OCI-LY1 (cell line): ENCODE data around the gene COL8A1.

Experiments used
- H2AFZ ChIP-seq: fragments of 200-600 bp; sonication (generic), shearing (Covaris generic); 2 replicates; pipeline ENCODE4 v1.6.0; 2014; ENCODE audit warnings: antibody characterized with exemption, mild to moderate bottlenecking, low read length
- H3F3A ChIP-seq: fragments of 200-600 bp; sonication (generic), shearing (Covaris generic); 2 replicates; pipeline ENCODE4 v1.6.0; 2014; ENCODE audit warnings: mild to moderate bottlenecking, antibody characterized with exemption, low read length, moderate library complexity; ENCODE audit not compliant: insufficient read depth
- H3K27ac ChIP-seq: fragments of 200-600 bp; sonication (generic); 2 replicates; pipeline ENCODE4 v1.5.1; 2014; ENCODE audit warnings: low read length, mixed run types, mild to moderate bottlenecking, low read depth; ENCODE audit not compliant: poor library complexity, severe bottlenecking
- H3K27me3 ChIP-seq: fragments of 200-600 bp; sonication (generic); 2 replicates; pipeline ENCODE4 v1.6.0; 2014; ENCODE audit warnings: antibody characterized with exemption, mild to moderate bottlenecking, low read length, moderate library complexity; ENCODE audit not compliant: insufficient read depth
- H3K36me3 ChIP-seq: fragments of 200-600 bp; sonication (generic); 2 replicates; pipeline ENCODE4 v1.6.1; 2014; ENCODE audit warnings: mild to moderate bottlenecking, antibody characterized with exemption, low read length, moderate library complexity, mixed read lengths; ENCODE audit not compliant: insufficient read depth
- H3K4me1 ChIP-seq: fragments of 200-600 bp; sonication (generic); 2 replicates; pipeline ENCODE4 v1.5.1; 2014; ENCODE audit warnings: mild to moderate bottlenecking, low read length, moderate library complexity; ENCODE audit not compliant: insufficient read depth, severe bottlenecking
- H3K4me2 ChIP-seq: fragments of 200-600 bp; sonication (generic), shearing (Covaris generic); 2 replicates; pipeline ENCODE4 v1.6.1; 2014; ENCODE audit warnings: low read length
- H3K4me3 ChIP-seq: fragments of 200-600 bp; sonication (generic); 2 replicates; pipeline ENCODE4 v1.5.1; 2014; ENCODE audit warnings: low read length, low read depth, mild to moderate bottlenecking, mixed read lengths; ENCODE audit not compliant: poor library complexity, severe bottlenecking
- H3K79me2 ChIP-seq: fragments of 200-600 bp; shearing (Covaris generic); 2 replicates; pipeline ENCODE4 v1.6.1; 2016; ENCODE audit warnings: mixed run types, low read length, mixed read lengths; ENCODE audit not compliant: insufficient read depth
- H3K9ac ChIP-seq: fragments of 200-600 bp; sonication (generic), shearing (Covaris generic); 2 replicates; pipeline ENCODE4 v1.6.1; 2014; ENCODE audit warnings: mild to moderate bottlenecking, low read length, mixed read lengths
- H3K9me2 ChIP-seq: fragments of 200-600 bp; sonication (generic), shearing (Covaris generic); 2 replicates; pipeline ENCODE4 v1.6.1; 2014; ENCODE audit warnings: low read depth, mild to moderate bottlenecking, low read length, mixed read lengths
- H3K9me3 ChIP-seq: fragments of 200-600 bp; shearing (Covaris generic); 2 replicates; pipeline ENCODE4 v1.6.1; 2014; ENCODE audit warnings: low read length, mixed read lengths
- H4K20me1 ChIP-seq: fragments of 200-600 bp; sonication (generic), shearing (Covaris generic); 2 replicates; pipeline ENCODE4 v1.6.0; 2016; ENCODE audit warnings: mild to moderate bottlenecking, low read length; ENCODE audit not compliant: insufficient read depth
- EZH2 ChIP-seq: fragments of 200-600 bp; sonication (generic), shearing (Covaris generic); IDR thresholded peaks from 2 replicates; pipeline ENCODE4 v1.8.0; 2017; ENCODE audit warnings: borderline replicate concordance, mixed run types, mild to moderate bottlenecking, antibody characterized with exemption, low read length, moderate library complexity, mixed read lengths
- TF ChIP-seq, protein P1 (sequence below): fragments of 200-600 bp; sonication (generic), shearing (Covaris generic); IDR thresholded peaks from 2 replicates; pipeline ENCODE4 v1.5.1; 2017; ENCODE audit warnings: mild to moderate bottlenecking, antibody characterized with exemption, low read length, moderate library complexity, mixed read lengths

Gene COL8A1

DNA sequence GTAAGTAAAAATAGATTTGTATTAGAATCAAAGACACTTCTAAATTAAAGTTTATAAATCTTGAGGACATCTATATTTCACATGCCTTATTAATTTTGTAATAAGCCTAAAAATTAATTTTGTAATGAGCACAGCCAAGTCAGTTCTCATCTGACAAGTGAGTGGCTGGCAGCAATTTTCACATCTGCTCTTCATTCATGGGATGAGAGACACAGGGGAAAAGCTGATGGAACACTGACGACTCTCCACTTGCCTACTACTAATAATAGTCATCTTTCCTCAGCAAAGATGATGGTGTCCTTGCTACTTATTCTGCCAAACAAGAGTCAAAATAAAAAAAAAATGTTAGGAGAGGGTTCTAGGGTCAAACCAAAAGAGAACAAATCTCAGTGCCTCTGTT is 164.9 kb downstream of the COL8A1 start:
- H3F3A ChIP-seq: no peaks in the 10 kb centered on the region
- H3K9ac ChIP-seq: no peak overlapping the region
- H2AFZ ChIP-seq: no peak overlapping the region

DNA sequence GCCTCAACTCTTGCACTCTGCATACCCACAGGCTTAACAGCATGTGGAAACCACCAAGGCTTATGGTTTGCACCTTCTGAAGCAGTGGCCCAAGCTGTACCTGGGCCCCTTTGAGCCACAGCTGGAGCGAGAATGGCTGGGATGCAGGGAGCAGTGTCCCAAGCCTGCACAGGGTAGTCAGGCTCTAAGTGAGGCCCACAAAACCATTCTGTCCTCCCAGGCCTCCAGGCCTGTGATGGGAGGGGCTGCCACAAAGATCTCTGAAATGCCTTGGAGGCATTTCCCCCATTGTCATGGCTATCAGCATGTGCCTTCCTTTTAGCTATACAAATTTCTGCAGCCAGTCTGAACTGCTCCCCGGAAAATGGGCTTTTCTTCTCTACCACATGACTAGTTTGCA is 166.8 kb downstream of the COL8A1 start:
- no peak overlapping the region for H3K9ac ChIP-seq

More for the DNA sequence above, 164.9 kb downstream of the COL8A1 start:
- Histone ChIP-seq H3K36me3 (no peaks in the 10 kb centered on the region), H3K9me3 (peaks cover 15% of the 10 kb centered on the region), H3K27me3 (no peaks in the 10 kb centered on the region), H3K27ac (no peak overlapping the region), H3K4me1 (no peaks in the 10 kb centered on the region), H3K4me2 (no peak overlapping the region), H3K4me3 (no peak overlapping the region), H3K79me2 (no peaks in the 10 kb centered on the region), H4K20me1 (no peaks in the 10 kb centered on the region), H3K9me2 (no peaks in the 10 kb centered on the region)
- TF ChIP-seq, protein P1, sequence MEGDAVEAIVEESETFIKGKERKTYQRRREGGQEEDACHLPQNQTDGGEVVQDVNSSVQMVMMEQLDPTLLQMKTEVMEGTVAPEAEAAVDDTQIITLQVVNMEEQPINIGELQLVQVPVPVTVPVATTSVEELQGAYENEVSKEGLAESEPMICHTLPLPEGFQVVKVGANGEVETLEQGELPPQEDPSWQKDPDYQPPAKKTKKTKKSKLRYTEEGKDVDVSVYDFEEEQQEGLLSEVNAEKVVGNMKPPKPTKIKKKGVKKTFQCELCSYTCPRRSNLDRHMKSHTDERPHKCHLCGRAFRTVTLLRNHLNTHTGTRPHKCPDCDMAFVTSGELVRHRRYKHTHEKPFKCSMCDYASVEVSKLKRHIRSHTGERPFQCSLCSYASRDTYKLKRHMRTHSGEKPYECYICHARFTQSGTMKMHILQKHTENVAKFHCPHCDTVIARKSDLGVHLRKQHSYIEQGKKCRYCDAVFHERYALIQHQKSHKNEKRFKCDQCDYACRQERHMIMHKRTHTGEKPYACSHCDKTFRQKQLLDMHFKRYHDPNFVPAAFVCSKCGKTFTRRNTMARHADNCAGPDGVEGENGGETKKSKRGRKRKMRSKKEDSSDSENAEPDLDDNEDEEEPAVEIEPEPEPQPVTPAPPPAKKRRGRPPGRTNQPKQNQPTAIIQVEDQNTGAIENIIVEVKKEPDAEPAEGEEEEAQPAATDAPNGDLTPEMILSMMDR: no peak
- TF ChIP-seq EZH2: no peak

DNA sequence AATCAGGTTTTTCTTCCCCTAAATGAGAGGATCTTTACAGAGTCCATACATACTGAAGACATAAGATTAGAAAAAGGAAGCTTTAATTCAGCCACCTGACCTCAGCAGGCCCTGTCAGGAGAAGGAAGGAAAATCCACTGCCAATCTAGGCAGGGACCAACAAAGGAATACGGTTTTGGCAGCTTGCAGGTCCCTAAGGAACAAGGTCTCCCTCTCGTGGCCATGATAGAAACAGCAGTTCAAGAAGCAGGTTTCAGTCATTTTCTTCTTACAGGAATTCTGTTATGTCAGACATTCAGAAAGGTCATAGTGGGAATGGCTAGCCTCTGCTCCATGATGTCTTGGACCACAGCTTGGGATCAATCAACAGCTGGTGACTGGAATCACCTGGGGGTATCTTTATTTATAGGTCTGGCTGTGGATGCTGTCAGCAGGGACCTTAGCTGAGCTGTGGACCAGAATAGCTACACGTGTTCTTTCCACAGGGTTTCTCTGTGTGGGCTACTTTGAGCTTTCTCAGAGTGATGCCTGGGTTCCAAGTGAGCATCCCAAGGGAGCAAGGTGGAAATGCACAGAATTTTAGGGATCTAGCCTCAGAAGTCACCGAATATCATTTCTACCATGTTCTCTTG is 169.9 kb downstream of the COL8A1 start:
- no peaks in the 10 kb centered on the region for H4K20me1 ChIP-seq
- no peaks in the 10 kb centered on the region for H3K79me2 ChIP-seq
- no peaks in the 10 kb centered on the region for H3K4me1 ChIP-seq
- H2AFZ ChIP-seq: no peak overlapping the region
- H3K27ac ChIP-seq: no peak overlapping the region
- no peaks in the 10 kb centered on the region for H3K9me2 ChIP-seq
- no peaks in the 10 kb centered on the region for H3K27me3 ChIP-seq
- H3K36me3 ChIP-seq: no peaks in the 10 kb centered on the region
- peaks cover 13% of the 10 kb centered on the region for H3K9me3 ChIP-seq
- H3K4me3 ChIP-seq: no peak overlapping the region
- TF ChIP-seq, protein P1: peak; percentile 83
- no peak for TF ChIP-seq EZH2
- H3F3A ChIP-seq: no peaks in the 10 kb centered on the region
- no peak overlapping the region for H3K9ac ChIP-seq
- no peak overlapping the region for H3K4me2 ChIP-seq

More for the DNA sequence above, 166.8 kb downstream of the COL8A1 start:
- Histone ChIP-seq H3K9me3 (peaks cover 15% of the 10 kb centered on the region), H3K79me2 (no peaks in the 10 kb centered on the region), H3F3A (no peaks in the 10 kb centered on the region), H3K4me2 (no peak overlapping the region), H2AFZ (no peak overlapping the region), H3K27me3 (no peaks in the 10 kb centered on the region), H3K4me1 (no peaks in the 10 kb centered on the region), H3K27ac (no peak overlapping the region), H4K20me1 (no peaks in the 10 kb centered on the region), H3K4me3 (no peak overlapping the region), H3K36me3 (no peaks in the 10 kb centered on the region), H3K9me2 (no peaks in the 10 kb centered on the region)
- no peak for TF ChIP-seq EZH2
- TF ChIP-seq, protein P1: no peak
